Measurements from ENCODE around the gene COL4A3. TPM values are rescaled to one million over a fixed set of nuclear protein-coding genes. Genes with fewer than 3 reads are reported as not detected.

COL4A3 gene
- polyA plus RNA-seq, 3 donors, result 0.03 TPM; not detected in 2

DNA sequence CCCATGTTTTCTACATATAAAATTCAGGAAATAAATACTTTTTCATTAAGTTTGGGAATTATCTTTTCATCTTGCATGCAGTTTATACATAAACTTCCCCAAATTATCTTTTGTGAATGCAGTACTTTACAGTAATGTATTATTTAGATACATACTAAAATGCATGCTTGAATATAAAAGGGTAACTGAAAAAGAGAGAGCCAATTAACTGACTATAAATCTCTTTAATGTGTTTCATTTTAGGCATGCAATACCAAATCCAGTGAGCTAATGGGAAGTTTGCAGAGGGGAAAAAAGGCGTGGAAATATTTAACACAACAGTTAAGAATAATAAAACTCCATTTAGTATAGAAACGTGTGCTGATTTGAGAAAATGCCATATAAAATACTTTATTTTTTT is 39.6 kb upstream of the COL4A3 start:
- intact Hi-C loops (cut with micrococcal nuclease), result loop anchor here in 1 of 2 donors (10.0 kb wide), 1 partner anchor 640 kb away; no protein-coding TSS in a partner anchor

DNA sequence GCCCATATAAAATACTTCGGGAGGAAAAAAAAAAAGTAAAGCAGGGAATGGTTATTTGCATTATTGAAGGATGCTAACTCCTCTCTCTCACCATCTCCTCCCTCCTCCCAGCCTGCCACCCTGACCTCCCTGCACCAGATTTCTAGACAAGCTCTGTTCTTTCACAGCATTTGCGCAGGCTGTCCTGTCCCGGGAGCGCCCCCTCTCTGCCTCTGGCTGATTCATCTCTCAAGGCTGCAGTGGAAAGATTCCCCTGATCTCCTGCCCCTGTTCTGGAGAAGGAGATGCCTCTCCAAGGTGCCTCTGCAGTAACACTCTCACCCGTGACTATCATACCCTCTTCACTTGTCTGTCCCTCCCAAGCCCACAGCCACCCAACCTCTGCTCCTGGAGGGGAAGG is 38.9 kb upstream of the COL4A3 start:
- Mint-ChIP-seq H3K4me3 (peak overlapping the region in 1 of 2 donors; percentile 16), H3K9me3 (peaks cover 0 to 1% (median 0%) of the 10 kb centered on the region in 7 donors), H3K36me3 (no peaks in the 10 kb centered on the region), H3K27me3 (ENCODE audit: low read depth in 3 of 3) (peaks cover 5 to 7% (median 7%) of the 10 kb centered on the region in 3 donors), H3K27ac (no peak overlapping the region), H3K4me1 (no peaks in the 10 kb centered on the region)
- no peaks in the 10 kb centered on the region for H4K20me1 ChIP-seq (ENCODE audit: insufficient read depth, low read length)
- H3K79me2 ChIP-seq (ENCODE audit: insufficient read depth, low read length), result no peaks in the 10 kb centered on the region
- H3K36me3 ChIP-seq (replicated peaks in 1 of 2; ENCODE audit: control insufficient read depth in 1 of 2, insufficient read depth in 2 of 2, low read length in 2 of 2), result no peaks in the 10 kb centered on the region
- no peak overlapping the region for H2AFZ ChIP-seq (ENCODE audit: insufficient read depth, low read depth, low read length, poor library complexity, severe bottlenecking)
- no peaks in the 10 kb centered on the region for H3K4me1 ChIP-seq (ENCODE audit: control insufficient read depth in 1 of 2, insufficient read depth in 2 of 2, low read length in 2 of 2)
- H3K9ac ChIP-seq (ENCODE audit: insufficient read depth, low read length, poor library complexity, severe bottlenecking), result no peak overlapping the region
- no peak overlapping the region for H3K4me3 ChIP-seq (replicated peaks in 1 of 3; ENCODE audit: low read depth in 2 of 3, low read length in 3 of 3)
- intact Hi-C loops (cut with micrococcal nuclease), result loop anchor here in 1 of 2 donors (10.0 kb wide), 1 partner anchor 639 kb away; no protein-coding TSS in a partner anchor
- no peaks in the 10 kb centered on the region for H3K9me3 ChIP-seq (replicated peaks in 1 of 2; ENCODE audit: control insufficient read depth in 1 of 2, insufficient read depth in 1 of 2, low read length in 2 of 2)
- DNase-seq, result no peak
- H3K4me2 ChIP-seq (replicated peaks; ENCODE audit: extremely low read depth, low read length, poor library complexity, severe bottlenecking), result no peak overlapping the region
- 58% methylated on average over 3 of the region's 5 CpGs for WGBS (ENCODE audit: insufficient coverage)
- no peak overlapping the region for H3K27ac ChIP-seq (ENCODE audit: low read depth in 1 of 2, low read length in 2 of 2)
- TF ChIP-seq, protein P1, sequence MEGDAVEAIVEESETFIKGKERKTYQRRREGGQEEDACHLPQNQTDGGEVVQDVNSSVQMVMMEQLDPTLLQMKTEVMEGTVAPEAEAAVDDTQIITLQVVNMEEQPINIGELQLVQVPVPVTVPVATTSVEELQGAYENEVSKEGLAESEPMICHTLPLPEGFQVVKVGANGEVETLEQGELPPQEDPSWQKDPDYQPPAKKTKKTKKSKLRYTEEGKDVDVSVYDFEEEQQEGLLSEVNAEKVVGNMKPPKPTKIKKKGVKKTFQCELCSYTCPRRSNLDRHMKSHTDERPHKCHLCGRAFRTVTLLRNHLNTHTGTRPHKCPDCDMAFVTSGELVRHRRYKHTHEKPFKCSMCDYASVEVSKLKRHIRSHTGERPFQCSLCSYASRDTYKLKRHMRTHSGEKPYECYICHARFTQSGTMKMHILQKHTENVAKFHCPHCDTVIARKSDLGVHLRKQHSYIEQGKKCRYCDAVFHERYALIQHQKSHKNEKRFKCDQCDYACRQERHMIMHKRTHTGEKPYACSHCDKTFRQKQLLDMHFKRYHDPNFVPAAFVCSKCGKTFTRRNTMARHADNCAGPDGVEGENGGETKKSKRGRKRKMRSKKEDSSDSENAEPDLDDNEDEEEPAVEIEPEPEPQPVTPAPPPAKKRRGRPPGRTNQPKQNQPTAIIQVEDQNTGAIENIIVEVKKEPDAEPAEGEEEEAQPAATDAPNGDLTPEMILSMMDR (IDR thresholded peaks at IDR 0.05), result no peak
- no peaks in the 10 kb centered on the region for H3K27me3 ChIP-seq (ENCODE audit: control insufficient read depth in 2 of 2, insufficient read depth in 2 of 2, low read length in 2 of 2)

More for the DNA sequence above, 39.6 kb upstream of the COL4A3 start:
- Histone ChIP-seq H3K27ac (ENCODE audit: low read depth in 1 of 2, low read length in 2 of 2) (no peak overlapping the region), H3K4me3 (replicated peaks in 1 of 3; ENCODE audit: low read depth in 2 of 3, low read length in 3 of 3) (no peak overlapping the region), H3K9me3 (replicated peaks in 1 of 2; ENCODE audit: control insufficient read depth in 1 of 2, insufficient read depth in 1 of 2, low read length in 2 of 2) (no peaks in the 10 kb centered on the region), H3K79me2 (ENCODE audit: insufficient read depth, low read length) (no peaks in the 10 kb centered on the region), H3K9ac (ENCODE audit: insufficient read depth, low read length, poor library complexity, severe bottlenecking) (no peak overlapping the region), H3K4me1 (ENCODE audit: control insufficient read depth in 1 of 2, insufficient read depth in 2 of 2, low read length in 2 of 2) (no peaks in the 10 kb centered on the region), H3K27me3 (ENCODE audit: control insufficient read depth in 2 of 2, insufficient read depth in 2 of 2, low read length in 2 of 2) (no peaks in the 10 kb centered on the region), H4K20me1 (ENCODE audit: insufficient read depth, low read length) (no peaks in the 10 kb centered on the region), H3K4me2 (replicated peaks; ENCODE audit: extremely low read depth, low read length, poor library complexity, severe bottlenecking) (no peak overlapping the region), H3K36me3 (replicated peaks in 1 of 2; ENCODE audit: control insufficient read depth in 1 of 2, insufficient read depth in 2 of 2, low read length in 2 of 2) (no peaks in the 10 kb centered on the region), H2AFZ (ENCODE audit: insufficient read depth, low read depth, low read length, poor library complexity, severe bottlenecking) (no peak overlapping the region)
- DNase-seq, result no peak
- H3K4me1 Mint-ChIP-seq, result no peaks in the 10 kb centered on the region
- TF ChIP-seq, protein P1 (IDR thresholded peaks at IDR 0.05), result no peak
- H3K9me3 Mint-ChIP-seq, result peaks cover 0 to 1% (median 0%) of the 10 kb centered on the region in 7 donors
- no peak overlapping the region for H3K4me3 Mint-ChIP-seq
- no CpG with 5 or more reads among the region's 2 CpGs for WGBS (ENCODE audit: insufficient coverage)
- H3K27ac Mint-ChIP-seq, result no peak overlapping the region
- H3K36me3 Mint-ChIP-seq, result no peaks in the 10 kb centered on the region
- H3K27me3 Mint-ChIP-seq (ENCODE audit: low read depth in 3 of 3), result peaks cover 5 to 7% (median 5%) of the 10 kb centered on the region in 3 donors
